GM12878 (cell line): ENCODE measurements around the gene COL28A1. TPM values are rescaled to one million over a fixed set of nuclear protein-coding genes. Genes with fewer than 3 reads are reported as not detected.

Experiments used
- ATAC-seq: fragments of 200-7000 bp; cut with Tn5 transposase; 3 replicates; pipeline ENCODE4 v1.9.1; 2020; ENCODE audit warnings: mild to moderate bottlenecking, moderate library complexity
- BruUV-seq: library from RNA; stranded (reverse); fragments of 400-500 nt; replicated peaks from 2 replicates; lab custom pipeline; 2021; lab: Mats Ljungman, UMichigan
- CTCF ChIA-PET: fragments of 300-600 bp; sonication (Branson Sonifier 250); formaldehyde crosslinking; extraction: SDS; loops from one replicate; lab custom pipeline; 2021; ENCODE audit warnings: inconsistent platforms; lab: Yijun Ruan, JAX
- POLR2A ChIA-PET: fragments of 350-600 bp; formaldehyde crosslinking; extraction: SDS; loops from one replicate; lab custom pipeline; 2021; ENCODE audit warnings: inconsistent platforms; lab: Charles Lee
- RAD21 ChIA-PET: fragments of 300-600 bp; sonication (Branson Sonifier 250); formaldehyde crosslinking; loops from one replicate; lab custom pipeline; 2023; ENCODE audit warnings: antibody characterized with exemption; ENCODE audit not compliant: unreplicated experiment; lab: Charles Lee
- SMC1A ChIA-PET: fragments of 300-600 bp; sonication (Branson Sonifier 250); formaldehyde crosslinking; loops from one replicate; lab custom pipeline; 2023; ENCODE audit not compliant: unreplicated experiment, uncharacterized antibody; lab: Charles Lee
- DNase-seq: peaks from one replicate; pipeline ENCODE4 v3.0.0-alpha.2; 2011; ENCODE audit warnings: low read depth, low spot score
- FAIRE-seq: peaks from 3 replicates; lab custom pipeline; 2011; peaks lifted over from hg19 to GRCh38; lab: Jason Lieb, UNC
- H2AFZ ChIP-seq: 2 replicates; pipeline ENCODE4 v1.6.0; 2011; ENCODE audit warnings: low read depth, low read length, control low read depth; ENCODE audit not compliant: control insufficient read depth
- H3K27ac ChIP-seq: 2 replicates; pipeline ENCODE4 v1.5.1; 2011; ENCODE audit warnings: control low read depth; ENCODE audit not compliant: control insufficient read depth, insufficient read depth
- H3K27me3 ChIP-seq, 2 experiments: replicated peaks in 1 of 2; 2 replicates each; pipeline versions ENCODE4 v1.6.0 to v1.6.1; 2011; ENCODE audit warnings: low read length in 1 of 2; ENCODE audit not compliant: control insufficient read depth in 2 of 2, insufficient read depth in 2 of 2
- H3K36me3 ChIP-seq, 2 experiments: 2 replicates each; pipeline ENCODE4 v1.5.1; 2011; ENCODE audit warnings: low read length in 1 of 2; ENCODE audit not compliant: control insufficient read depth in 2 of 2, insufficient read depth in 2 of 2
- H3K4me1 ChIP-seq: 2 replicates; pipeline ENCODE4 v1.6.1; 2011; ENCODE audit warnings: mild to moderate bottlenecking, low read length, moderate library complexity, mixed read lengths; ENCODE audit not compliant: control insufficient read depth, insufficient read depth
- H3K4me2 ChIP-seq: 2 replicates; pipeline ENCODE4 v1.6.0; 2011; ENCODE audit warnings: control low read depth; ENCODE audit not compliant: control insufficient read depth, insufficient read depth
- H3K4me3 ChIP-seq: fragments of 200-600 bp; sonication (generic); 2 replicates; pipeline ENCODE4 v1.5.1; 2016
- H3K79me2 ChIP-seq: 2 replicates; pipeline ENCODE4 v1.6.0; 2011; ENCODE audit warnings: low read length; ENCODE audit not compliant: control insufficient read depth, insufficient read depth
- H3K9ac ChIP-seq: 2 replicates; pipeline ENCODE4 v1.8.0; 2011; ENCODE audit warnings: low read length, control low read depth, mixed read lengths; ENCODE audit not compliant: control insufficient read depth, insufficient read depth
- H3K9me3 ChIP-seq: replicated peaks from 3 replicates; pipeline ENCODE4 v1.5.1; 2011; ENCODE audit warnings: mild to moderate bottlenecking, low read length; ENCODE audit not compliant: control insufficient read depth, insufficient read depth
- H4K20me1 ChIP-seq: 2 replicates; pipeline ENCODE4 v1.6.0; 2011; ENCODE audit not compliant: control insufficient read depth, insufficient read depth
- BCL3 ChIP-seq: IDR thresholded peaks from 2 replicates; pipeline ENCODE4 v1.6.1; 2011; ENCODE audit warnings: borderline replicate concordance, low read depth, mild to moderate bottlenecking, moderate library complexity, low read length; ENCODE audit not compliant: insufficient read depth, poor library complexity, severe bottlenecking
- BMI1 ChIP-seq: fragments of 450-650 bp; IDR thresholded peaks from 2 replicates; pipeline ENCODE4 v1.6.1; 2016; ENCODE audit warnings: mild to moderate bottlenecking, moderate library complexity, borderline replicate concordance
- CEBPZ ChIP-seq: fragments of 150-350 bp; IDR thresholded peaks from 2 replicates; pipeline ENCODE4 v1.6.1; 2016; ENCODE audit warnings: low read depth, low read length
- CHD2 ChIP-seq: IDR thresholded peaks from 2 replicates; pipeline ENCODE4 v1.6.1; 2011; ENCODE audit warnings: low read depth, low read length, improper control_type of control experiment, borderline replicate concordance
- CHD4 ChIP-seq: fragments of 200-600 bp; sonication (generic); IDR thresholded peaks from 2 replicates; pipeline ENCODE4 v1.6.1; 2016; ENCODE audit warnings: mild to moderate bottlenecking
- EZH2 ChIP-seq: IDR thresholded peaks from 2 replicates; pipeline ENCODE4 v1.6.1; 2012; ENCODE audit warnings: low read depth, mild to moderate bottlenecking, control low read depth, inconsistent platforms, low read length, borderline replicate concordance; ENCODE audit not compliant: control insufficient read depth
- PAX5 ChIP-seq: IDR thresholded peaks from 2 replicates; pipeline ENCODE4 v1.6.1; 2011; ENCODE audit warnings: low read depth, low read length, borderline replicate concordance
- RELB ChIP-seq: fragments of 450-650 bp; IDR thresholded peaks from 2 replicates; pipeline ENCODE4 v1.6.1; 2017; ENCODE audit warnings: low read depth, mild to moderate bottlenecking, moderate library complexity
- SP1 ChIP-seq: IDR thresholded peaks from one replicate; pipeline ENCODE4 v1.6.1; 2011; ENCODE audit warnings: low read depth, low read length
- SUZ12 ChIP-seq: fragments of 200-600 bp; sonication (generic); IDR thresholded peaks from one replicate; pipeline ENCODE4 v1.6.1; 2018; ENCODE audit warnings: antibody characterized with exemption, mild to moderate bottlenecking; ENCODE audit not compliant: unreplicated experiment
- TAF1 ChIP-seq: IDR thresholded peaks from 2 replicates; pipeline ENCODE4 v1.6.1; 2011; ENCODE audit warnings: mild to moderate bottlenecking, low read depth, low read length, borderline replicate concordance
- TARDBP ChIP-seq: IDR thresholded peaks from 2 replicates; pipeline ENCODE4 v1.6.1; 2016; ENCODE audit warnings: borderline replicate concordance
- TCF12 ChIP-seq: IDR thresholded peaks from 2 replicates; pipeline ENCODE4 v1.6.1; 2011; ENCODE audit warnings: low read depth, mild to moderate bottlenecking, low read length
- YY1 ChIP-seq: IDR thresholded peaks from 2 replicates; pipeline ENCODE4 v1.6.1; 2011; ENCODE audit warnings: low read depth, mild to moderate bottlenecking, low read length
- ZNF207 ChIP-seq: fragments of 450-650 bp; IDR thresholded peaks from 2 replicates; pipeline ENCODE4 v1.6.1; 2014; ENCODE audit warnings: antibody characterized with exemption, mild to moderate bottlenecking, borderline replicate concordance
- ZZZ3 ChIP-seq: IDR thresholded peaks from 2 replicates; pipeline ENCODE4 v1.6.1; 2011; ENCODE audit warnings: low read depth; ENCODE audit not compliant: control insufficient read depth, insufficient read length
- WGBS: methylation state at CpG from one replicate; pipeline ENCODE4 v1.1.6; 2016; ENCODE audit warnings: low lambda C conversion rate; ENCODE audit not compliant: insufficient replicate concordance, insufficient coverage; ENCODE audit errors: missing lambda C conversion rate; 5-methylcytosine and 5-hydroxymethylcytosine counted together
- in situ Hi-C: fragments of 300-500 bp; cut with MboI; formaldehyde crosslinking; loops from 9 replicates; pipeline ENCODE4 v1.14.3; 2018; ENCODE audit warnings: mixed read lengths
- intact Hi-C: fragments of 100-400 bp; cut with micrococcal nuclease; formaldehyde crosslinking; loops from one replicate; pipeline ENCODE4 v1.14.2; 2022; ENCODE audit not compliant: unreplicated experiment
- polyA plus RNA-seq, 11 experiments: library from polyadenylated mRNA; depleted of rRNA in 4 of 11; unstranded in 6 of 11; stranded (reverse) in 5 of 11; fragments of >200 nt; fragmentation: Nextera tagmentation in 4 of 11; fragmentation: Illumina TruSeq in 1 of 11; extraction: Ambion mirVana in 4 of 11; extraction: Trizol in 1 of 11; gene quantifications; 1 replicate in 1 of 11; 2 replicates in 10 of 11; pipeline versions ENCODE4 v1.2.1 to v1.2.3, GENCODE V29; 2011 to 2016; ENCODE audit warnings: inconsistent platforms in 2 of 11, missing spikeins in 2 of 11, low read depth in 1 of 11
- total RNA-seq, 4 experiments: library from RNA; depleted of rRNA in 3 of 4; stranded (reverse); fragments of >200 nt in 3 of 4; fragmentation: Illumina TruSeq in 1 of 4; extraction: Trizol in 1 of 4; gene quantifications; 2 replicates each; pipeline versions ENCODE4 v1.2.1 to v1.2.3, GENCODE V29; 2013 to 2021

The COL28A1 gene
- total and polyA plus RNA-seq, 10 of the 15 experiments (the other 5 are each of a cell fraction or from before 2014, with no cell fraction given): 0.05 to 0.22 TPM; not detected in 8

GRCh38 chr7:7516156-7516555 is 19.5 kb downstream of the COL28A1 start (continued):
- TF ChIP-seq YY1 (no peak), BMI1 (no peak), CHD4 (no peak)

GRCh38 chr7:7512861-7513597 is 22.6 kb downstream of the COL28A1 start:
- ChIA-PET SMC1A (interaction anchor here (0.5 to 1.7 kb wide), 2 partner anchors 71 to 78 kb away, joined by 4 to 6 read pairs; no protein-coding TSS in a partner anchor), CTCF (no interaction called here), RAD21 (no interaction called here), POLR2A (interaction anchor here (1.6 kb wide), 1 partner anchor 10 kb away, joined by 3 read pairs; no protein-coding TSS in a partner anchor)
- FAIRE-seq (no peak), ATAC-seq (no peak), DNase-seq (no peak)
- Histone ChIP-seq H3K27ac (no peak overlapping the region), H3K4me1 (no peaks in the 10 kb centered on the region), H3K79me2 (no peaks in the 10 kb centered on the region), H3K9me3 (no peaks in the 10 kb centered on the region), H4K20me1 (no peaks in the 10 kb centered on the region), H3K4me3 (no peak overlapping the region), H3K36me3 (no peaks in the 10 kb centered on the region), H3K4me2 (no peak overlapping the region), H3K9ac (no peak overlapping the region), H3K27me3 (no peaks in the 10 kb centered on the region; a peak in 1 of 4 replicates), H2AFZ (no peak overlapping the region)
- 69% methylated on average over 4 of the region's 4 CpGs for WGBS
- in situ Hi-C loops (no loop called here), intact Hi-C loops (no loop called here)
- no TSS peak for BruUV-seq
- TF ChIP-seq CHD2: no peak
- TF ChIP-seq EZH2: no peak
- TF ChIP-seq PAX5: no peak
- no peak for TF ChIP-seq SUZ12
- TF ChIP-seq TARDBP: no peak
- TF ChIP-seq RELB: no peak
- no peak for TF ChIP-seq TAF1
- no peak for TF ChIP-seq CEBPZ
- no peak for TF ChIP-seq BCL3
- no peak for TF ChIP-seq SP1
- no peak for TF ChIP-seq TCF12
- no peak for TF ChIP-seq ZZZ3
- TF ChIP-seq ZNF207: no peak
